GM12892 (cell line): ENCODE results near the gene MEN1.

Experiments
- POLR2A ChIP-seq: IDR thresholded peaks from 2 replicates; pipeline ENCODE4 v1.6.1; 2011; ENCODE audit warnings: low read depth, low read length, control low read depth
- TAF1 ChIP-seq: IDR thresholded peaks from 2 replicates; pipeline ENCODE4 v1.6.1; 2011; ENCODE audit warnings: low read depth, mild to moderate bottlenecking, control low read depth, low read length, borderline replicate concordance

- TF ChIP-seq POLR2A, result no peak
- TF ChIP-seq TAF1, result no peak
Measured at GRCh38 chr11:64787526-64788320, 22.6 kb downstream of the MEN1 start.
